SH-SY5Y (cell line): ENCODE results near the gene STX16.

Experiments
- GATA2 ChIP-seq: IDR thresholded peaks from 2 replicates; pipeline ENCODE4 v1.6.1; 2011; ENCODE audit warnings: mild to moderate bottlenecking, low read depth, low read length
- GATA3 ChIP-seq: IDR thresholded peaks from 2 replicates; pipeline ENCODE4 v1.6.1; 2011; ENCODE audit warnings: low read depth, mild to moderate bottlenecking, low read length, moderate library complexity

- TF ChIP-seq GATA2 (no peak), GATA3 (no peak)
Observed at GRCh38 chr20:58722877-58723627, 72.0 kb downstream of the STX16 start.
